ENCODE measurements around the gene GLCE. TPM values are rescaled to one million over a fixed set of nuclear protein-coding genes. Genes with fewer than 3 reads are reported as not detected.

GLCE gene
- total and polyA plus RNA-seq, 10 of the 15 experiments (the other 5 are each of a cell fraction or from before 2014, with no cell fraction given) = 2.1 to 11.9 (median 2.9) TPM

GRCh38 chr15:69272139-69272538 lies 111.7 kb downstream of the GLCE start:
- POLR2A ChIA-PET = no interaction called here
- DNase-seq (ENCODE audit: low read depth, low spot score) (no peak), ATAC-seq (no peak), FAIRE-seq (no peak)
- no peaks in the 10 kb centered on the region for H4K20me1 ChIP-seq (ENCODE audit: control insufficient read depth, insufficient read depth)
- no peak for TF ChIP-seq USF1 (IDR thresholded peaks at IDR 0.05; ENCODE audit: borderline replicate concordance, extremely low read length, insufficient read depth, low read depth, low read length)
- no peak for TF ChIP-seq ZBTB33 (IDR thresholded peaks at IDR 0.05)
- TF ChIP-seq CHD1 (IDR thresholded peaks at IDR 0.05; ENCODE audit: low read depth, low read length) = no peak
- no peak for TF ChIP-seq YY1 (IDR thresholded peaks at IDR 0.05; ENCODE audit: low read depth, low read length)
- TF ChIP-seq HSF1 (IDR thresholded peaks at IDR 0.05; ENCODE audit: low read depth, low read length) = no peak
- no peak for TF ChIP-seq ESRRA (IDR thresholded peaks at IDR 0.05; ENCODE audit: low read length)
- TF ChIP-seq POLR2AphosphoS5 (IDR thresholded peaks at IDR 0.05; ENCODE audit: low read length) = no peak
- no peak for TF ChIP-seq ZBTB40 (IDR thresholded peaks at IDR 0.05; ENCODE audit: borderline replicate concordance)
- no peak for TF ChIP-seq KLF5 (IDR thresholded peaks at IDR 0.05; ENCODE audit: partially characterized antibody)
- no peak for TF ChIP-seq PKNOX1 (IDR thresholded peaks at IDR 0.05)
- no peak for TF ChIP-seq STAT3 (IDR thresholded peaks at IDR 0.05; ENCODE audit: low read depth, low read length)
- TF ChIP-seq BCL11A (IDR thresholded peaks at IDR 0.05; ENCODE audit: low read depth, low read length) = no peak
- no peak for TF ChIP-seq NRF1 (conservative IDR thresholded peaks at IDR 0.05; ENCODE audit: low read depth, low read length)
- TF ChIP-seq LARP7 (IDR thresholded peaks at IDR 0.05) = no peak
- no peak for TF ChIP-seq MTA2 (IDR thresholded peaks at IDR 0.05; ENCODE audit: low read depth)
- no peak overlapping the region for H3K4me2 ChIP-seq (ENCODE audit: control insufficient read depth, insufficient read depth)
- H3K4me3 ChIP-seq = no peak overlapping the region
- H3K79me2 ChIP-seq (ENCODE audit: control insufficient read depth, insufficient read depth, low read length) = no peaks in the 10 kb centered on the region
- in situ Hi-C loops (cut with MboI) (no loop called here), intact Hi-C loops (cut with micrococcal nuclease; ENCODE audit: unreplicated experiment) (no loop called here)
- H3K27ac ChIP-seq (ENCODE audit: control insufficient read depth, insufficient read depth) = no peak overlapping the region
- RAD21 ChIA-PET (ENCODE audit: unreplicated experiment) = no interaction called here
- CTCF ChIA-PET = no interaction called here
- no peaks in the 10 kb centered on the region for H3K9me3 ChIP-seq (replicated peaks; ENCODE audit: control insufficient read depth, insufficient read depth, low read length)
- H2AFZ ChIP-seq (ENCODE audit: control insufficient read depth, low read depth, low read length) = no peak overlapping the region
- SMC1A ChIA-PET (ENCODE audit: uncharacterized antibody, unreplicated experiment) = interaction anchor here (0.6 kb wide), 1 partner anchor 192 kb away, joined by 3 read pairs; no protein-coding TSS in a partner anchor
- BruUV-seq (replicated peaks) = no TSS peak
- no peaks in the 10 kb centered on the region for H3K27me3 ChIP-seq (replicated peaks in 1 of 2; ENCODE audit: control insufficient read depth in 2 of 2, insufficient read depth in 2 of 2, low read length in 1 of 2)
- H3K4me1 ChIP-seq (ENCODE audit: control insufficient read depth, insufficient read depth, low read length) = no peaks in the 10 kb centered on the region
- 47% methylated on average over 3 of the region's 3 CpGs for WGBS (ENCODE audit: insufficient coverage, insufficient replicate concordance, low lambda C conversion rate, missing lambda C conversion rate)
- no peak overlapping the region for H3K9ac ChIP-seq (ENCODE audit: control insufficient read depth, insufficient read depth, low read length)
- no peaks in the 10 kb centered on the region for H3K36me3 ChIP-seq (ENCODE audit: control insufficient read depth in 2 of 2, insufficient read depth in 2 of 2, low read length in 1 of 2)

Measured in GM12878 (cell line).